NOMO-1 (cell line): ENCODE measurements around the gene SIPA1L2.
A peak's percentile ranks its signal among the peaks of the same experiment; 100 is the strongest.

Experiments used
- DNase-seq, 2 experiments: peaks; one replicate each; lab custom pipeline; 2025; ENCODE audit not compliant: unreplicated experiment in 2 of 2; lab: John Stamatoyannopoulos, UW

The SIPA1L2 gene, protein sequence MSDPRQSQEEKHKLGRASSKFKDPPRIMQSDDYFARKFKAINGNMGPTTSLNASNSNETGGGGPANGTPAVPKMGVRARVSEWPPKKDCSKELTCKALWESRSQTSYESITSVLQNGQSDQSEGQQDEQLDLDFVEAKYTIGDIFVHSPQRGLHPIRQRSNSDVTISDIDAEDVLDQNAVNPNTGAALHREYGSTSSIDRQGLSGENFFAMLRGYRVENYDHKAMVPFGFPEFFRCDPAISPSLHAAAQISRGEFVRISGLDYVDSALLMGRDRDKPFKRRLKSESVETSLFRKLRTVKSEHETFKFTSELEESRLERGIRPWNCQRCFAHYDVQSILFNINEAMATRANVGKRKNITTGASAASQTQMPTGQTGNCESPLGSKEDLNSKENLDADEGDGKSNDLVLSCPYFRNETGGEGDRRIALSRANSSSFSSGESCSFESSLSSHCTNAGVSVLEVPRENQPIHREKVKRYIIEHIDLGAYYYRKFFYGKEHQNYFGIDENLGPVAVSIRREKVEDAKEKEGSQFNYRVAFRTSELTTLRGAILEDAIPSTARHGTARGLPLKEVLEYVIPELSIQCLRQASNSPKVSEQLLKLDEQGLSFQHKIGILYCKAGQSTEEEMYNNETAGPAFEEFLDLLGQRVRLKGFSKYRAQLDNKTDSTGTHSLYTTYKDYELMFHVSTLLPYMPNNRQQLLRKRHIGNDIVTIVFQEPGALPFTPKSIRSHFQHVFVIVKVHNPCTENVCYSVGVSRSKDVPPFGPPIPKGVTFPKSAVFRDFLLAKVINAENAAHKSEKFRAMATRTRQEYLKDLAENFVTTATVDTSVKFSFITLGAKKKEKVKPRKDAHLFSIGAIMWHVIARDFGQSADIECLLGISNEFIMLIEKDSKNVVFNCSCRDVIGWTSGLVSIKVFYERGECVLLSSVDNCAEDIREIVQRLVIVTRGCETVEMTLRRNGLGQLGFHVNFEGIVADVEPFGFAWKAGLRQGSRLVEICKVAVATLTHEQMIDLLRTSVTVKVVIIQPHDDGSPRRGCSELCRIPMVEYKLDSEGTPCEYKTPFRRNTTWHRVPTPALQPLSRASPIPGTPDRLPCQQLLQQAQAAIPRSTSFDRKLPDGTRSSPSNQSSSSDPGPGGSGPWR (N-terminal part only)

DNA sequence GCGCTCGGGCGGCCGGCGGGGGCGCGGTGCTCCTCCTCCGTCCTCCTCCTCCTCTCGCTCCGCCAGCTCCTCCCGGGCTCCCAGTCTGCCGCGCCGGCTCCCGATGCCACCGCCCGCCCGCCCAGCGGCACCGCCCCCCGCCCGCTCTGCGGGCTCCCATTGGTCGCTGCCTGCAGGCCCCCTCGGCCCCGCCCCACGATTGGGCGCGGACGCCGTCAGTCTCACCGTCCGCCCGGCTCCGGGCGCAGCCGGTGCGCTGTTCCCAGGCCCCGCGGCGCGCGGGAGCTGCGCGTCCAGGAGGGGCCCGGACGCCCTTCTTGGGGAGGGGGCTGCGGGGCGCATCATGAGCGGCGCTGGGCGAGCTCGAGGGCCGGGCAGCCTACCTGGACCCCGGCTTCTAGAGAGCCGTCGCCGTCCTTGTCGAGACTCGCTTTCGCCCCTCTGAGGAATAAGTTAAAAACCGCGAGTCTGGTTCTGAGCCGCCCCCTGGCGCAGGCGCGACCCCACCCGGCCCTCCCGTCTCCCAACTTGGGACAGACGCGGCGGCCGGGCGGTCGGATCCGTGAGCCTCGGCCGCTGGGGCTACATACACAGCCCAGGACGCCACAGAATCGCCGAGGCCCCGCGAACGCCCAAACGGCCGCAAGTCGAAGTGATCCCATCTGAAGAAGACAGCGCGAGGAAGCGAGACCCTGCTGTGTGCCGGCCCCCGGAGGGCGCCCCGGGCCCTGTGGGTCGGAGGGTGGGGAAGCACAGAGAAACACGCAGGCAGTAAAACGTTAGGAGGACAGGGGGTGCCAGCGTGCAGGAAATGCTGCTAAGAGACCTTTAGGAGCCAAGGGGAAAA lies at the start of gene SIPA1L2:
Gene SIPA1L2, minus strand, starts transcription at position 87 of the 847 bp plus-strand sequence. CDS start 114,794 bp downstream, outside the sequence.
- peak; percentile 73 to 82 for DNase-seq

DNA sequence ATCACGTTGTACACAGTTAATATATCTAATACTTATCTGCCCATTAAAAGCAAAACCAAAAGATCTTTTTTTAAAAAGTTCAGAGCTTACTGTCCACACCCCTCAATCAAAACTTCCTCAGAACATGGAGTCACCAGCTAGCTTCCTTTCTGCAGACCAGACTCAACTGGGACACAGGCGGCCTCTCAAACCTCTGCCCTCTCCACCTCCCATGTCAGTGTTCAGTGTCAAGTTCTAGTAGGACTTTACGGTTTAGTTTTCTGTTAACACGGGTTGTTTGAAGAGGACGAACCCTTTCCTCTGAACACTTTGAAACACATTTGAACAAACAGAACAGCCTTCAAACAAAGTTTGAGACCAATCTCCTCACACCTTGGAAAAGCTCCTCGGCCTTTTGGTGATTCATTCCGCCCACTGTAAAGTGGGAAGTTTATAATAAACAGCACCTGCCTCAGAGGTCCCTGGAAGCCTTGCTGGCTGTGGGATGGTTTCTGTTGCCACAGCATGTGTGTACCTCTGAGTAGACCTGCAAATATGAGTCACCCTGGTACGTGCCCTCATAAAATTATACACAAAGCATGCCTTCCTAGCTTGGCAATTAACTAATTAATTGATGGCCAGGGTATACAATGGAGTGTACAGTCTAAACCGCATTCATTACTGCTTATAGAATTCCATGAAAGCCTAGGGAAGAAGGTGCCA lies 48.4 kb upstream of the SIPA1L2 start:
- DNase-seq = no peak

- no peak for DNase-seq
These were observed 46.4 kb upstream of the SIPA1L2 start for GRCh38 chr1:232676307-232676706.

DNA sequence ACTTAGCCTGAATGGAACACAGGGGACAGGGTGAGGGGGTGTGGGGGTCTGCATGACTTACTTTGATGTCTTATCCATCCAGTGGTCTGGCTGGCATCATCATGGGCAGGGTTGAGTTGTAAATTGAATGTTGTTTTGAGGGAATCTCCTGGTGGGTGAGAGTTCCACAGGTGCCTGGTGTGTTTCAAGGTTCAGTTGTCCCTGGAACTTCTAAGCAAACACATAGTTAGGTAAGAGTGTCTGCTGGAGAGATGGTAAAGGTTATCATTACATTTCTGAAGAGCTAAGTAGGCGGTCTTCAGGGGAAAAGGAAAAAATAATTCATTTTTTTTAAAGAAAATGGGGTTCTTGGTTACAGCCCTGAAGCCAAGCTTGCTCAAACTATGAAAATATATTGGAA lies 46.0 kb upstream of the SIPA1L2 start:
- no peak for DNase-seq

DNA sequence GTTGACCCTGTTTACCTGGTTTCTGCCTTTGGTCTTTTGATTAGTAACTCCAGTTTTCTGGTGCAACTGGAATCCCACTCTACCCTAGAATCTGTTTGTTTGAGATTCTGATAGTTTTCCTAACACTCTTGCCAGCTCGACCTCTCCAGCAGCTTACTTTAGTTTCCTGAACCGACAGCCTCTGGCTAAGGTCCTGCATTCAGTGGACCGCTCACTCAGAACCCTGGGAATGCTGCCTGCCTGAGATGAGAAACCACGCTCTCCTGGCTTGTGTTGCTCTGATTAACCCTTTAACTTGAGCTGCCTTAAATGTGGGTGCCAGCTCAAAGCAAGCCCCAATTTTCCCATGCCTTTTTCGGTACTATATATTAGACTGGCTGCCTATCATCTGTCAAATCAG lies 45.3 kb upstream of the SIPA1L2 start:
- DNase-seq = no peak

GRCh38 chr1:232673256-232673655 lies 43.3 kb upstream of the SIPA1L2 start:
- no peak for DNase-seq

GRCh38 chr1:232669981-232670747 lies 40.2 kb upstream of the SIPA1L2 start:
- DNase-seq = no peak

GRCh38 chr1:232667778-232668165 lies 37.8 kb upstream of the SIPA1L2 start:
- DNase-seq = no peak

- DNase-seq = no peak
These were observed 37.3 kb upstream of the SIPA1L2 start for GRCh38 chr1:232667094-232667777.

DNA sequence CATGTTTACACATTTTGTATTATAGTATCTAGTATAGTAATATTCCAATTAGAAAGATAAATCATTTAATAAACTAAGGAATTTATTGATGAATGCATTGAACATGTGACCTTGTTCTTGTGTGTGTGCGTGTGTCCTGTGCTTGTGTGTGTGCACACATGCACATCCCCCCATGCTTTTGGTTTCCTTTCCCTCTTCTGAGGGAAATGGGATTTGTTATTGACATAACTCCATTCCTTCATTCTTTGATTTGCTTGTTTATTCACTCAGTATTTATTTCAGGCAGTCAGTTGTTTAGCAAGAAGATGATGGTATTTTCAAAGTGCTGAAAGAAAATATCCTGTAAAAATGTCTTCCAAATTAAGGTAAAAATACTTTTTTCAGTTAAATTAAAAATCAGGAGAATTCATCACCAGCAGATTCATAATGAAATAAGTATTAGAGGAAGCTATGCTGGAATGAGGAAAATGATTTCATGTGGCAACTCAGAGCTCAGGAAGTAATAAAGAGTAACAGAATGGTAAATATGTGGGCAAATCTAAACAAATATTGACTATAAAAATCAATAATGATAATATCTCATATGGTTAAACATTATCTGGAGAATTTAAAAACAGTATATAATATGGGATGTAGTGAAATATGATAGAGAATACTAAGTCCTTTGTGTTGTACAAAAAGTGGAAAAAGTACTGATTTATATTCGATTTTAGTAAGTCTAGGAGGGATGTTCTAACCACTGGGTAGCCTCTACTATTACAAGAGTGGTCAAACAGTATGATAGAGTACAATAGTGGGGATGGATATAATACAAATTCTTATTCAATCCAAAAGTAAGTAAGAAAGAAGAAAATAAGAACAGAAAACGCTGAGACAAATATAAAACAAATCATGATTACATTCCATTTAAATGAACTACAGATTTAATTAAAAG lies 35.2 kb upstream of the SIPA1L2 start:
- no peak for DNase-seq

GRCh38 chr1:232662910-232663309 lies 33.0 kb upstream of the SIPA1L2 start:
- no peak for DNase-seq

DNA sequence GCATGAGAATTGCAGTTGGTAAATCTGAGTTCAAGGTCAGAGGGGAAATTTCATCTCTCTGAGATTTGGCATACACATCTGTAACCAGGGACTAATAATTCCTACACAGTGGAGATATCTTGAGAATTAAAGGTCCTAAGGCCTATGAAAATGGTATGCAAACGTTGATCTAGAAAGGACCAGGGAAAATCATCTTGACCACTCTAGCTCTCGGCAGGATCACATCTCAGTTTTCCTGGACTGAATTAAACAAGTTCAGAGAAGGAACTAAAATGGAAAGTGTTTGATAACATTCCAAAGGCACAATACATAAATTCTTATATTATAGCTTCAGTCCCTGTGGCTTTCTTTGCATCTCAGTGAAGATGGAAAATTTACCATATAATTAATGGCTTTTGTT lies 28.5 kb upstream of the SIPA1L2 start:
- no peak for DNase-seq

GRCh38 chr1:232657426-232658005 lies 27.6 kb upstream of the SIPA1L2 start:
- DNase-seq = peak in 1 of 2 experiments; percentile 68

DNA sequence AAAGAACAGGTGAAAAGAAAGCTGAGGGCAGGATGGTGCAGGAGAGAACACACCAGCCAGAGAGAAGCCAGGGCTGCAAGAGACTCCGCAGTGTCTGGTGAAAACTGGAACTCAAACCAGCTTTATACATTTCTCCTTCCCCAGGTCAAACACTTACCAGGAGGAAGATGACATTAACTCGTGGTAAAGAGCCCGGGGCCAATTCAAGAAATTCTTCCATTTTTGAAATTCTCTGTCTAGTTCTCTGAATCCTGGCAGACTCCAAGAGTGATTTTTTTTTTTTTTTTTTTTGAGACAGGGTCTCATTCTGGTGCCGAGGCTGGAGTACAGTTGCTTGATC lies 25.8 kb upstream of the SIPA1L2 start:
- DNase-seq = no peak

DNA sequence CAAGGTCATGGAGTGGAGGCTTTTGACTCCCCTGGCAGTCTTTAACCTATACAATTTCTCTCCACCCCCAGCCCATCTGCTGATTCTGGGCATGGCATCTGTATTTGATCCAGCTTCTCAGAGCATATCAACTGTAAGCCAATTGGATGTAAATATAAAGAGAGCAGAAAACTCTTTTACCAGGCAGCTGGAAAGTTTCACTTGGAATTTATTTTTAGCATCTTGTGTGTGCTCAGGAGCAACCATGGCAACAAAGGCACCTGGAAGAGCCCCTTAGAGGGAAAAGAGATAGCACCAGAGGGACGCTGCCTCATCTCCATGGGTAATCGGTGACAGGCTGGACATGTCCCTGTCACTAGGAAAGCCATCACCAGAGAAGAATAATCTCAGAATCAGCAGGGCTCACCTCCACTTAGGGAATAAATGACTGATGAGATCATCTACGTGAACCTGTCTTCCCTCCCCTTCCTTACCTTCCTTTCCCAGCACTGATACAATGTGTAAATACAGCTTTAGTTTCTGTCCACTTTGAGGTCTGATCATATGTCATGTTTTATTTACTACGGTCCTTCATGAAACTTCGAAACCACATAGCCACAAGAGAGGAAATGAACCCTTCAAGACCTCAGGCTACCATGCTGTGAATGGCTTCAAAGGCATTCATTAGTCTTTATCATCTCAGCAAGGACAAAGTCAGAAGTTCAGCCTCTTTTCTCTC lies 25.3 kb upstream of the SIPA1L2 start:
- peak; percentile 36 to 93 for DNase-seq

DNA sequence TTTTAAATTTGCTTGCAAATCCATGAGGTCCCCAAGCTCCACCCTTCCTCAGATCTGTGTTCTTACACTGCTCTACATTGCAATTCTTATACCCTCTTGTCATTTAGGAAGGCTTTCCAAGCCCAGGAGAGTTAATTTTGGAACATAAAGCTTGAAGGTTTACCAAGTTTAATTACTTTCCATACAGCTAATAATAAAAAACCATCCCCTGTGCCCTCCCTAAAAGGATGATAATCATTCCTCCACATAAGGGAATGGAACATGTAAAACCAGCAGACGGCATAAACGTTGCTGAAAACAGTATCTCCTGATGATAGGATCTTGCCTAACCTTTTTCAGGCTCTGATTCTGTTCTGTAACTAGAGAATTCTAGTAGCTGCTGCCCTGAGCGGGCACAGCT lies 23.9 kb upstream of the SIPA1L2 start:
- no peak for DNase-seq
